Erythroblast (primary cell): ENCODE results near the gene NPC1.

ENCODE experiments used
- GATA1 ChIP-seq: IDR thresholded peaks from 2 replicates; pipeline ENCODE4 v1.6.1; 2011; ENCODE audit warnings: low read depth, mild to moderate bottlenecking, control low read depth, low read length, moderate library complexity
- POLR2A ChIP-seq: IDR thresholded peaks from 2 replicates; pipeline ENCODE4 v1.6.1; 2011; ENCODE audit warnings: mild to moderate bottlenecking, low read length

- no peak for TF ChIP-seq POLR2A
- no peak for TF ChIP-seq GATA1
Measured at GRCh38 chr18:23498877-23499276, 87.4 kb downstream of the NPC1 start.
